Lung (tissue), 13 donors: Measurements from ENCODE around the gene MAST1. TPM values are rescaled to one million over a fixed set of nuclear protein-coding genes. Genes with fewer than 3 reads are reported as not detected.
A peak's percentile ranks its signal among the peaks of the same experiment; 100 is the strongest.

Experiments
- ATAC-seq: fragments of 200-7000 bp; cut with Tn5 transposase; one replicate; pipeline ENCODE4 v1.9.1; 2020; ENCODE audit warnings: moderate number of reproducible peaks; ENCODE audit not compliant: insufficient read depth, low FRiP score
- DNase-seq, 3 donors: peaks; one replicate each; pipeline ENCODE4 v3.0.0-alpha.2; 2013 to 2017
- H3K27ac ChIP-seq, 2 donors: one replicate each; pipeline ENCODE4 v1.5.1; 2013; ENCODE audit warnings: mild to moderate bottlenecking in 2 of 2, moderate library complexity in 2 of 2, control low read depth in 1 of 2, inconsistent platforms in 1 of 2, low read depth in 1 of 2, low read length in 1 of 2
- H3K27me3 ChIP-seq, 3 donors: one replicate each; pipeline ENCODE4 v1.5.1; 2013; ENCODE audit warnings: low read length in 2 of 3; ENCODE audit not compliant: control insufficient read depth in 3 of 3, insufficient read depth in 3 of 3
- H3K36me3 ChIP-seq, 4 donors: one replicate each; pipeline ENCODE4 v1.5.1; 2013; ENCODE audit warnings: low read length in 4 of 4, mild to moderate bottlenecking in 1 of 4, moderate library complexity in 1 of 4; ENCODE audit not compliant: control insufficient read depth in 4 of 4, insufficient read depth in 4 of 4
- H3K4me1 ChIP-seq, 5 donors: one replicate each; pipeline ENCODE4 v1.5.1; 2013; ENCODE audit warnings: low read length in 5 of 5, mild to moderate bottlenecking in 2 of 5, moderate library complexity in 1 of 5; ENCODE audit not compliant: control insufficient read depth in 5 of 5, insufficient read depth in 5 of 5
- H3K4me3 ChIP-seq: one replicate; pipeline ENCODE4 v1.5.1; 2013; ENCODE audit warnings: mild to moderate bottlenecking, control low read depth, moderate library complexity
- H3K9ac ChIP-seq, 2 donors: one replicate each; pipeline ENCODE4 v1.5.1; 2013; ENCODE audit warnings: low read length in 2 of 2, control low read depth in 1 of 2; ENCODE audit not compliant: insufficient read depth in 1 of 2
- H3K9me3 ChIP-seq, 4 donors: one replicate each; pipeline ENCODE4 v1.5.1; 2013; ENCODE audit warnings: low read length in 3 of 4, mild to moderate bottlenecking in 1 of 4, moderate library complexity in 1 of 4; ENCODE audit not compliant: control insufficient read depth in 4 of 4, insufficient read depth in 3 of 4
- whole genome bisulfite sequencing, 2 donors: extraction: QIAGEN DNeasy Blood & Tissue Kit; methylation state at CpG; one replicate each; pipeline ENCODE4 v1.1.7; 2013; 5-methylcytosine and 5-hydroxymethylcytosine counted together
- polyA plus RNA-seq, 2 donors: library from polyadenylated mRNA; stranded (reverse); fragments of 200-250 nt; gene quantifications; one replicate each; pipeline ENCODE4 v1.2.1, GENCODE V29; 2013
- small RNA-seq: library from RNA; depleted of rRNA; stranded (forward); fragments of <200 nt; gene quantifications from one replicate; pipeline ENCODE3, GENCODE V24; 2014; ENCODE audit warnings: low replicate concordance
- total RNA-seq, 2 donors: library from RNA; depleted of rRNA in 1 of 2; stranded (reverse); fragments of >200 nt in 1 of 2; gene quantifications; one replicate each; pipeline ENCODE4 v1.2.1, GENCODE V29; 2014 to 2021
- TF ChIP-seq, protein P1 (sequence below): IDR thresholded peaks from 2 replicates; pipeline ENCODE4 v1.5.1; 2012; ENCODE audit warnings: mild to moderate bottlenecking; ENCODE audit errors: control extremely low read depth, extremely low read depth
- donor health status: control.
- donor health status: control.
- donor health status: Bipolar disorder and iron deficiency.
- donor health status: healthy.
- donor health status: DM: yes; HTN: yes; CAD: no.

The MAST1 gene
- total and polyA plus RNA-seq, 4 donors, result 0.08 to 0.88 (median 0.41) TPM

GRCh38 chr19:12918253-12918652 is 79.9 kb downstream of the MAST1 start:
- H3K9ac ChIP-seq, result no peak overlapping the region
- peaks cover 6 to 12% (median 7%) of the 10 kb centered on the region in 4 donors for H3K36me3 ChIP-seq
- H3K9me3 ChIP-seq, result no peaks in the 10 kb centered on the region
- H3K27ac ChIP-seq, result no peak overlapping the region
- peaks cover 0 to 11% (median 6%) of the 10 kb centered on the region in 5 donors for H3K4me1 ChIP-seq
- ATAC-seq (no peak), DNase-seq (no peak)
- TF ChIP-seq, protein P1, sequence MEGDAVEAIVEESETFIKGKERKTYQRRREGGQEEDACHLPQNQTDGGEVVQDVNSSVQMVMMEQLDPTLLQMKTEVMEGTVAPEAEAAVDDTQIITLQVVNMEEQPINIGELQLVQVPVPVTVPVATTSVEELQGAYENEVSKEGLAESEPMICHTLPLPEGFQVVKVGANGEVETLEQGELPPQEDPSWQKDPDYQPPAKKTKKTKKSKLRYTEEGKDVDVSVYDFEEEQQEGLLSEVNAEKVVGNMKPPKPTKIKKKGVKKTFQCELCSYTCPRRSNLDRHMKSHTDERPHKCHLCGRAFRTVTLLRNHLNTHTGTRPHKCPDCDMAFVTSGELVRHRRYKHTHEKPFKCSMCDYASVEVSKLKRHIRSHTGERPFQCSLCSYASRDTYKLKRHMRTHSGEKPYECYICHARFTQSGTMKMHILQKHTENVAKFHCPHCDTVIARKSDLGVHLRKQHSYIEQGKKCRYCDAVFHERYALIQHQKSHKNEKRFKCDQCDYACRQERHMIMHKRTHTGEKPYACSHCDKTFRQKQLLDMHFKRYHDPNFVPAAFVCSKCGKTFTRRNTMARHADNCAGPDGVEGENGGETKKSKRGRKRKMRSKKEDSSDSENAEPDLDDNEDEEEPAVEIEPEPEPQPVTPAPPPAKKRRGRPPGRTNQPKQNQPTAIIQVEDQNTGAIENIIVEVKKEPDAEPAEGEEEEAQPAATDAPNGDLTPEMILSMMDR, result no peak
- WGBS, 2 donors, result 92 to 94% methylated on average over 14 of the region's 14 CpGs
- H3K4me3 ChIP-seq, result no peak overlapping the region
- H3K27me3 ChIP-seq, result no peaks in the 10 kb centered on the region

DNA sequence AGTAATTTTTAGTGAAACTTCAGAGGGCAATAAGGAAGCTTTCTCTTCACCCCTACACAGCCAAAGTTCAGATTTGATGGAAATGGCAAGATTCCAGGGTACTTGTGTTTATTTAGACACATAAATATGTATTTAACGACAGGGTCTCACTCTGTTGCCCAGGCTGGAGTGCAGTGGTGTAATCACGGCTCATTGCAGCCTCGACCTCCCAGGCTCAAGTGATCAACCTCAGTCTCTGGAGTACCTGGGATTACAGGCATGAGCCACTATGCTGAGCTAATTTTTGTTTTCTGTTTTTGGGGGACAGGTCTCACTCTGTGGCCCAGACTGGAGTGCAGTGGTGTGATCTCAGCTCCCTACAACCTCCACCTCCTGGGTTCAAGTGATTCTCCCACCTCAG is 82.7 kb downstream of the MAST1 start:
- H3K4me1 ChIP-seq, result peaks cover 0 to 1% (median 0%) of the 10 kb centered on the region in 5 donors
- no peak overlapping the region for H3K27ac ChIP-seq
- no peaks in the 10 kb centered on the region for H3K9me3 ChIP-seq
- H3K9ac ChIP-seq, result no peak overlapping the region
- DNase-seq (peak in 2 of 3 donors; percentile 53 to 55), ATAC-seq (no peak)
- TF ChIP-seq, protein P1, result no peak
- H3K4me3 ChIP-seq, result no peak overlapping the region
- H3K36me3 ChIP-seq, result peaks cover 13 to 29% (median 22%) of the 10 kb centered on the region in 4 donors
- H3K27me3 ChIP-seq, result no peaks in the 10 kb centered on the region
- 44 to 67% methylated on average over 3 of the region's 3 CpGs for WGBS, 2 donors

DNA sequence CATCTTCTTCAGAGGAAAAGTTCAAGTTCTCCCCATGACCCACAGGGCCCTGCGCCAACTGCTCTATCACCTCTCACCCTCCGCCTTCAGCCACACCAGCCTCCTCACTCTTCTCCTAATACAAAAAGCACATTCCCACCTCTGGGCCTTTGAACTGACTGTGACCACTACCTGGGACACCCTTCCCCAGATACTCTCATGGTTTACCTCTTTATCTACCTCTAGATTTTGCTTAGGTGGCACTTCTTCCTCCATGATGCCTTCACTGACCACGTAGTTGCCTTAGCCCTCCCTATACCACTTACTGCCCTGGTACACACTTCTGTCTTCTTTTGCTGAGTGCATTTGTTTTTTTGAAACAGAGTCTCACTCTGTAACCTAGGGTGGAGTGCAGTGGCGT is 84.6 kb downstream of the MAST1 start:
- Histone ChIP-seq H3K36me3 (peaks cover 13 to 36% (median 31%) of the 10 kb centered on the region in 4 donors), H3K4me3 (no peak overlapping the region), H3K4me1 (peaks cover 0 to 1% (median 0%) of the 10 kb centered on the region in 5 donors), H3K9me3 (no peaks in the 10 kb centered on the region), H3K27ac (no peak overlapping the region), H3K27me3 (no peaks in the 10 kb centered on the region), H3K9ac (no peak overlapping the region)
- ATAC-seq (no peak), DNase-seq (no peak)
- TF ChIP-seq, protein P1, result no peak
- WGBS, 2 donors, result 97% methylated on average over 4 of the region's 4 CpGs

Small RNA genes within 50 kb of the gene (small RNA-seq; reads per million reads assigned to genes)
- gene MIR5695 (0.60 reads per million, percentile 68 among the genes with 10 or more reads in this experiment), gene MIR6794 (not detected)

Other genes starting within 250 kb of the MAST1 start
- 10 to 100 TPM in 1 of 2 donors, 1 to 10 TPM in 1; 7.7 to 10.4 TPM for gene ZNF490, start 227.7 kb upstream of the MAST1 start, total RNA-seq
- under 1 TPM; 0.94 to 0.96 TPM for gene ZNF490, start 227.7 kb upstream of the MAST1 start, polyA plus RNA-seq
- gene ZNF791, start 227.6 kb upstream of the MAST1 start, total RNA-seq, result 10 to 100 TPM; 20.7 to 33.4 TPM
- gene ZNF791, start 227.6 kb upstream of the MAST1 start, polyA plus RNA-seq, result 10 to 100 TPM in 1 of 2 donors, 1 to 10 TPM in 1; 5.5 to 10.1 TPM
- 100 to 1,000 TPM in 1 of 2 donors, 10 to 100 TPM in 1; 38.7 to 160 TPM for gene MAN2B1, start 171.8 kb upstream of the MAST1 start, total RNA-seq
- 100 to 1,000 TPM in 1 of 2 donors, 10 to 100 TPM in 1; 93.2 to 118 TPM for gene MAN2B1, start 171.8 kb upstream of the MAST1 start, polyA plus RNA-seq
- 10 to 100 TPM in 1 of 2 donors, 1 to 10 TPM in 1; 7.9 to 11.9 TPM for gene WDR83, start 171.7 kb upstream of the MAST1 start, total RNA-seq
- 10 to 100 TPM; 11.8 to 15.8 TPM for gene WDR83, start 171.7 kb upstream of the MAST1 start, polyA plus RNA-seq
- 10 to 100 TPM; 65.0 to 78.8 TPM for gene DHPS, start 156.6 kb upstream of the MAST1 start, total RNA-seq
- 10 to 100 TPM; 70.7 to 80.8 TPM for gene DHPS, start 156.6 kb upstream of the MAST1 start, polyA plus RNA-seq
- not detected for gene GNG14, start 150.5 kb upstream of the MAST1 start, total RNA-seq
- gene GNG14, start 150.5 kb upstream of the MAST1 start, polyA plus RNA-seq, result not detected
- 10 to 100 TPM; 10.7 to 17.1 TPM for gene FBXW9, start 141.9 kb upstream of the MAST1 start, total RNA-seq
- gene FBXW9, start 141.9 kb upstream of the MAST1 start, polyA plus RNA-seq, result 10 to 100 TPM in 1 of 2 donors, 1 to 10 TPM in 1; 6.8 to 13.0 TPM
- 10 to 100 TPM; 54.7 to 63.0 TPM for gene TNPO2, start 114.6 kb upstream of the MAST1 start, total RNA-seq
- 10 to 100 TPM; 29.5 to 31.5 TPM for gene TNPO2, start 114.6 kb upstream of the MAST1 start, polyA plus RNA-seq
- gene TRIR, start 103.8 kb upstream of the MAST1 start, total RNA-seq, result 100 to 1,000 TPM in 1 of 2 donors, 10 to 100 TPM in 1; 77.2 to 144 TPM
- 100 to 1,000 TPM; 226 to 422 TPM for gene TRIR, start 103.8 kb upstream of the MAST1 start, polyA plus RNA-seq
- 10 to 100 TPM; 33.4 to 75.0 TPM for gene GET3, start 101.0 kb upstream of the MAST1 start, total RNA-seq
- gene GET3, start 101.0 kb upstream of the MAST1 start, polyA plus RNA-seq, result 100 to 1,000 TPM in 1 of 2 donors, 10 to 100 TPM in 1; 78.8 to 112 TPM
- not detected for gene BEST2, start 86.7 kb upstream of the MAST1 start, total RNA-seq
- gene BEST2, start 86.7 kb upstream of the MAST1 start, polyA plus RNA-seq, result under 1 TPM in 1 of 2 donors, not detected in 1; 0.02 TPM
- gene HOOK2, start 63.0 kb upstream of the MAST1 start, total RNA-seq, result 10 to 100 TPM; 46.9 to 67.4 TPM
- 10 to 100 TPM; 39.8 to 54.3 TPM for gene HOOK2, start 63.0 kb upstream of the MAST1 start, polyA plus RNA-seq
- gene JUNB, start 47.0 kb upstream of the MAST1 start, total RNA-seq, result 100 to 1,000 TPM; 121 to 205 TPM
- 100 to 1,000 TPM; 111 to 689 TPM for gene JUNB, start 47.0 kb upstream of the MAST1 start, polyA plus RNA-seq
- 100 to 1,000 TPM; 166 to 196 TPM for gene PRDX2, start 36.7 kb upstream of the MAST1 start, total RNA-seq
- gene PRDX2, start 36.7 kb upstream of the MAST1 start, polyA plus RNA-seq, result 100 to 1,000 TPM; 132 to 181 TPM
- 1 to 10 TPM; 1.8 to 2.2 TPM for gene THSD8, start 36.4 kb upstream of the MAST1 start, total RNA-seq
- gene THSD8, start 36.4 kb upstream of the MAST1 start, polyA plus RNA-seq, result 1 to 10 TPM in 1 of 2 donors, under 1 TPM in 1; 0.10 to 6.2 TPM
- gene RNASEH2A, start 31.9 kb upstream of the MAST1 start, total RNA-seq, result 10 to 100 TPM in 1 of 2 donors, 1 to 10 TPM in 1; 7.5 to 16.1 TPM
- 10 to 100 TPM in 1 of 2 donors, 1 to 10 TPM in 1; 7.3 to 11.1 TPM for gene RNASEH2A, start 31.9 kb upstream of the MAST1 start, polyA plus RNA-seq
- gene RTBDN, start 3.9 kb upstream of the MAST1 start, total RNA-seq, result not detected
- gene RTBDN, start 3.9 kb upstream of the MAST1 start, polyA plus RNA-seq, result not detected
- 10 to 100 TPM; 31.2 to 68.0 TPM for gene DNASE2, start 42.9 kb downstream of the MAST1 start, total RNA-seq
- 10 to 100 TPM; 32.2 to 72.3 TPM for gene DNASE2, start 42.9 kb downstream of the MAST1 start, polyA plus RNA-seq
- gene KLF1, start 48.7 kb downstream of the MAST1 start, total RNA-seq, result 1 to 10 TPM in 1 of 2 donors, under 1 TPM in 1; 0.28 to 3.0 TPM
- under 1 TPM; 0.26 to 0.61 TPM for gene KLF1, start 48.7 kb downstream of the MAST1 start, polyA plus RNA-seq
- 10 to 100 TPM; 24.0 to 31.3 TPM for gene GCDH, start 52.6 kb downstream of the MAST1 start, total RNA-seq
- gene GCDH, start 52.6 kb downstream of the MAST1 start, polyA plus RNA-seq, result 10 to 100 TPM; 15.6 to 33.8 TPM
- not detected for gene SYCE2, start 80.8 kb downstream of the MAST1 start, total RNA-seq
- gene SYCE2, start 80.8 kb downstream of the MAST1 start, polyA plus RNA-seq, result under 1 TPM; 0.13 to 0.28 TPM
- 10 to 100 TPM; 27.8 to 65.7 TPM for gene FARSA, start 95.2 kb downstream of the MAST1 start, total RNA-seq
- gene FARSA, start 95.2 kb downstream of the MAST1 start, polyA plus RNA-seq, result 10 to 100 TPM; 39.8 to 72.1 TPM
- gene CALR, start 100.1 kb downstream of the MAST1 start, total RNA-seq, result 1,000 to 10,000 TPM in 1 of 2 donors, 100 to 1,000 TPM in 1; 479 to 1,551 TPM
- 1,000 to 10,000 TPM in 1 of 2 donors, 100 to 1,000 TPM in 1; 415 to 1,123 TPM for gene CALR, start 100.1 kb downstream of the MAST1 start, polyA plus RNA-seq
- gene RAD23A, start 107.3 kb downstream of the MAST1 start, total RNA-seq, result 100 to 1,000 TPM in 1 of 2 donors, 10 to 100 TPM in 1; 79.7 to 122 TPM
- 100 to 1,000 TPM; 112 to 186 TPM for gene RAD23A, start 107.3 kb downstream of the MAST1 start, polyA plus RNA-seq
- 10 to 100 TPM; 14.9 to 22.6 TPM for gene GADD45GIP1, start 118.7 kb downstream of the MAST1 start, total RNA-seq
- 10 to 100 TPM; 50.0 to 69.0 TPM for gene GADD45GIP1, start 118.7 kb downstream of the MAST1 start, polyA plus RNA-seq
- gene DAND5, start 131.1 kb downstream of the MAST1 start, total RNA-seq, result under 1 TPM; 0.20 to 0.25 TPM
- gene DAND5, start 131.1 kb downstream of the MAST1 start, polyA plus RNA-seq, result under 1 TPM; 0.01 to 0.14 TPM
- gene NFIX, start 157.0 kb downstream of the MAST1 start, total RNA-seq, result 100 to 1,000 TPM; 129 to 190 TPM
- gene NFIX, start 157.0 kb downstream of the MAST1 start, polyA plus RNA-seq, result 10 to 100 TPM; 26.0 to 50.5 TPM